Lower lobe of right lung (tissue), 2 donors: ENCODE results near the gene RPUSD1. TPM values are rescaled to one million over a fixed set of nuclear protein-coding genes. Genes with fewer than 3 reads are reported as not detected.

Experiments
- ATAC-seq, 2 donors: fragments of 200-7000 bp; cut with Tn5 transposase; one replicate each; pipeline ENCODE4 v1.9.1; 2020 to 2022; ENCODE audit warnings: mild to moderate bottlenecking in 2 of 2, moderate library complexity in 2 of 2
- DNase-seq: peaks from one replicate; pipeline ENCODE4 v3.0.0-alpha.2; 2020
- H3K27ac ChIP-seq: fragments of 200-600 bp; one replicate; pipeline ENCODE4 v1.8.0; 2022
- H3K27me3 ChIP-seq: fragments of 200-600 bp; one replicate; pipeline ENCODE4 v1.8.0; 2022; ENCODE audit warnings: low read depth
- H3K36me3 ChIP-seq: fragments of 200-600 bp; one replicate; pipeline ENCODE4 v1.8.0; 2022; ENCODE audit warnings: mild to moderate bottlenecking
- H3K4me1 ChIP-seq: fragments of 200-600 bp; one replicate; pipeline ENCODE4 v1.8.0; 2022
- H3K4me3 ChIP-seq: fragments of 200-600 bp; one replicate; pipeline ENCODE4 v1.8.0; 2022; ENCODE audit warnings: mild to moderate bottlenecking
- H3K9me3 ChIP-seq: fragments of 200-600 bp; one replicate; pipeline ENCODE4 v1.8.0; 2022
- CTCF ChIP-seq: fragments of 200-600 bp; IDR thresholded peaks from one replicate; pipeline ENCODE4 v1.8.0; 2022; ENCODE audit warnings: antibody characterized with exemption, mild to moderate bottlenecking
- intact Hi-C: fragments of 100-400 bp; cut with DNase I; formaldehyde crosslinking; loops from one replicate; pipeline ENCODE4 v1.11.0; 2022
- total RNA-seq: library from RNA; stranded (reverse); fragmentation: NEBNext Ultra II Directional; extraction: Animal tissue kit (Norgen Biotek cat#: 25700); gene quantifications from one replicate; pipeline ENCODE4 v1.2.1, GENCODE V29; 2021
- donor health status: DM: no; HTN: yes; CAD: no; lungs with severe emphysema.

Gene RPUSD1
- total RNA-seq, 1 donor from 2014 or later = 16.3 TPM

GRCh38 chr16:825341-826061 lies 37.3 kb upstream of the RPUSD1 start:
- no peaks in the 10 kb centered on the region for H3K36me3 ChIP-seq
- H3K27me3 ChIP-seq = peaks cover 17% of the 10 kb centered on the region
- no peak overlapping the region for H3K27ac ChIP-seq
- H3K4me1 ChIP-seq = no peaks in the 10 kb centered on the region
- H3K9me3 ChIP-seq = no peaks in the 10 kb centered on the region
- ATAC-seq (no peak), DNase-seq (no peak)
- intact Hi-C loops = no loop called here
- no peak for TF ChIP-seq CTCF
- no peak overlapping the region for H3K4me3 ChIP-seq

GRCh38 chr16:824601-825000 lies 36.4 kb upstream of the RPUSD1 start:
- intact Hi-C loops = no loop called here
- DNase-seq (no peak), ATAC-seq (no peak)
- Histone ChIP-seq H3K9me3 (no peaks in the 10 kb centered on the region), H3K4me3 (no peak overlapping the region), H3K27me3 (peaks cover 17% of the 10 kb centered on the region), H3K4me1 (no peaks in the 10 kb centered on the region), H3K36me3 (no peaks in the 10 kb centered on the region), H3K27ac (no peak overlapping the region)
- no peak for TF ChIP-seq CTCF

- H3K4me1 ChIP-seq = no peaks in the 10 kb centered on the region
- H3K36me3 ChIP-seq = no peaks in the 10 kb centered on the region
- DNase-seq (no peak), ATAC-seq (peak in 1 of 2 donors; percentile 55)
- intact Hi-C loops = no loop called here
- H3K27ac ChIP-seq = no peak overlapping the region
- peaks cover 17% of the 10 kb centered on the region for H3K27me3 ChIP-seq
- TF ChIP-seq CTCF = no peak
- H3K9me3 ChIP-seq = no peaks in the 10 kb centered on the region
- no peak overlapping the region for H3K4me3 ChIP-seq
Measured at GRCh38 chr16:824194-824593, 36.0 kb upstream of the RPUSD1 start.

GRCh38 chr16:822909-823297 lies 34.7 kb upstream of the RPUSD1 start:
- no peak overlapping the region for H3K27ac ChIP-seq
- H3K27me3 ChIP-seq = peaks cover 23% of the 10 kb centered on the region
- intact Hi-C loops = no loop called here
- no peak overlapping the region for H3K4me3 ChIP-seq
- ATAC-seq (no peak), DNase-seq (no peak)
- H3K4me1 ChIP-seq = no peaks in the 10 kb centered on the region
- TF ChIP-seq CTCF = no peak
- no peaks in the 10 kb centered on the region for H3K9me3 ChIP-seq
- H3K36me3 ChIP-seq = no peaks in the 10 kb centered on the region

GRCh38 chr16:822174-822908 lies 34.2 kb upstream of the RPUSD1 start:
- H3K27ac ChIP-seq = no peak overlapping the region
- H3K4me1 ChIP-seq = no peaks in the 10 kb centered on the region
- H3K27me3 ChIP-seq = peaks cover 26% of the 10 kb centered on the region
- DNase-seq (no peak), ATAC-seq (no peak)
- intact Hi-C loops = no loop called here
- no peaks in the 10 kb centered on the region for H3K9me3 ChIP-seq
- H3K36me3 ChIP-seq = no peaks in the 10 kb centered on the region
- no peak for TF ChIP-seq CTCF
- H3K4me3 ChIP-seq = no peak overlapping the region
